ENCODE data around the gene VGLL1. TPM values are rescaled to one million over a fixed set of nuclear protein-coding genes. Genes with fewer than 3 reads are reported as not detected.

Gene VGLL1
- polyA plus RNA-seq, 1 donor from 2014 or later: not detected

GRCh38 chrX:136523770-136524169 is 8.2 kb upstream of the VGLL1 start:
- no peaks in the 10 kb centered on the region for H3F3A ChIP-seq (ENCODE audit: insufficient read depth, low read length, poor library complexity, severe bottlenecking)
- no peaks in the 10 kb centered on the region for H3K79me2 ChIP-seq (replicated peaks; ENCODE audit: insufficient read depth, low read length)
- no peak overlapping the region for H3K9ac ChIP-seq (ENCODE audit: low read length)
- no peaks in the 10 kb centered on the region for H3K9me2 ChIP-seq (ENCODE audit: insufficient read depth, low read length)
- H3K27ac ChIP-seq (ENCODE audit: low read length): no peak overlapping the region
- H3K27me3 ChIP-seq (ENCODE audit: insufficient read depth, low read depth, low read length): no peaks in the 10 kb centered on the region
- TF ChIP-seq EZH2 (IDR thresholded peaks at IDR 0.05; ENCODE audit: borderline replicate concordance, insufficient read depth, low read length, poor library complexity, severe bottlenecking) (no peak), MXI1 (conservative IDR thresholded peaks at IDR 0.05; ENCODE audit: poor library complexity, severe bottlenecking) (no peak), SMC3 (conservative IDR thresholded peaks at IDR 0.05; ENCODE audit: poor library complexity) (no peak), TAF1 (IDR thresholded peaks at IDR 0.05; ENCODE audit: low read depth) (no peak), RAD21 (conservative IDR thresholded peaks at IDR 0.05) (no peak), POLR2AphosphoS5 (IDR thresholded peaks at IDR 0.05) (no peak)
- TF ChIP-seq, protein P1, sequence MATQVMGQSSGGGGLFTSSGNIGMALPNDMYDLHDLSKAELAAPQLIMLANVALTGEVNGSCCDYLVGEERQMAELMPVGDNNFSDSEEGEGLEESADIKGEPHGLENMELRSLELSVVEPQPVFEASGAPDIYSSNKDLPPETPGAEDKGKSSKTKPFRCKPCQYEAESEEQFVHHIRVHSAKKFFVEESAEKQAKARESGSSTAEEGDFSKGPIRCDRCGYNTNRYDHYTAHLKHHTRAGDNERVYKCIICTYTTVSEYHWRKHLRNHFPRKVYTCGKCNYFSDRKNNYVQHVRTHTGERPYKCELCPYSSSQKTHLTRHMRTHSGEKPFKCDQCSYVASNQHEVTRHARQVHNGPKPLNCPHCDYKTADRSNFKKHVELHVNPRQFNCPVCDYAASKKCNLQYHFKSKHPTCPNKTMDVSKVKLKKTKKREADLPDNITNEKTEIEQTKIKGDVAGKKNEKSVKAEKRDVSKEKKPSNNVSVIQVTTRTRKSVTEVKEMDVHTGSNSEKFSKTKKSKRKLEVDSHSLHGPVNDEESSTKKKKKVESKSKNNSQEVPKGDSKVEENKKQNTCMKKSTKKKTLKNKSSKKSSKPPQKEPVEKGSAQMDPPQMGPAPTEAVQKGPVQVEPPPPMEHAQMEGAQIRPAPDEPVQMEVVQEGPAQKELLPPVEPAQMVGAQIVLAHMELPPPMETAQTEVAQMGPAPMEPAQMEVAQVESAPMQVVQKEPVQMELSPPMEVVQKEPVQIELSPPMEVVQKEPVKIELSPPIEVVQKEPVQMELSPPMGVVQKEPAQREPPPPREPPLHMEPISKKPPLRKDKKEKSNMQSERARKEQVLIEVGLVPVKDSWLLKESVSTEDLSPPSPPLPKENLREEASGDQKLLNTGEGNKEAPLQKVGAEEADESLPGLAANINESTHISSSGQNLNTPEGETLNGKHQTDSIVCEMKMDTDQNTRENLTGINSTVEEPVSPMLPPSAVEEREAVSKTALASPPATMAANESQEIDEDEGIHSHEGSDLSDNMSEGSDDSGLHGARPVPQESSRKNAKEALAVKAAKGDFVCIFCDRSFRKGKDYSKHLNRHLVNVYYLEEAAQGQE (IDR thresholded peaks at IDR 0.05; ENCODE audit: borderline replicate concordance): no peak
- TF ChIP-seq, protein P2, sequence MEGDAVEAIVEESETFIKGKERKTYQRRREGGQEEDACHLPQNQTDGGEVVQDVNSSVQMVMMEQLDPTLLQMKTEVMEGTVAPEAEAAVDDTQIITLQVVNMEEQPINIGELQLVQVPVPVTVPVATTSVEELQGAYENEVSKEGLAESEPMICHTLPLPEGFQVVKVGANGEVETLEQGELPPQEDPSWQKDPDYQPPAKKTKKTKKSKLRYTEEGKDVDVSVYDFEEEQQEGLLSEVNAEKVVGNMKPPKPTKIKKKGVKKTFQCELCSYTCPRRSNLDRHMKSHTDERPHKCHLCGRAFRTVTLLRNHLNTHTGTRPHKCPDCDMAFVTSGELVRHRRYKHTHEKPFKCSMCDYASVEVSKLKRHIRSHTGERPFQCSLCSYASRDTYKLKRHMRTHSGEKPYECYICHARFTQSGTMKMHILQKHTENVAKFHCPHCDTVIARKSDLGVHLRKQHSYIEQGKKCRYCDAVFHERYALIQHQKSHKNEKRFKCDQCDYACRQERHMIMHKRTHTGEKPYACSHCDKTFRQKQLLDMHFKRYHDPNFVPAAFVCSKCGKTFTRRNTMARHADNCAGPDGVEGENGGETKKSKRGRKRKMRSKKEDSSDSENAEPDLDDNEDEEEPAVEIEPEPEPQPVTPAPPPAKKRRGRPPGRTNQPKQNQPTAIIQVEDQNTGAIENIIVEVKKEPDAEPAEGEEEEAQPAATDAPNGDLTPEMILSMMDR (IDR thresholded peaks at IDR 0.05; ENCODE audit: poor library complexity, severe bottlenecking): no peak
- H2AFZ ChIP-seq (ENCODE audit: low read depth, low read length): no peak overlapping the region
- no peak overlapping the region for H3K4me2 ChIP-seq (ENCODE audit: low read length)
- no peaks in the 10 kb centered on the region for H3K9me3 ChIP-seq (ENCODE audit: low read length)
- no peak overlapping the region for H3K4me3 ChIP-seq (ENCODE audit: low read length)
- no peaks in the 10 kb centered on the region for H4K20me1 ChIP-seq (ENCODE audit: insufficient read depth)
- no peaks in the 10 kb centered on the region for H3K36me3 ChIP-seq (ENCODE audit: insufficient read depth, low read length)

DNA sequence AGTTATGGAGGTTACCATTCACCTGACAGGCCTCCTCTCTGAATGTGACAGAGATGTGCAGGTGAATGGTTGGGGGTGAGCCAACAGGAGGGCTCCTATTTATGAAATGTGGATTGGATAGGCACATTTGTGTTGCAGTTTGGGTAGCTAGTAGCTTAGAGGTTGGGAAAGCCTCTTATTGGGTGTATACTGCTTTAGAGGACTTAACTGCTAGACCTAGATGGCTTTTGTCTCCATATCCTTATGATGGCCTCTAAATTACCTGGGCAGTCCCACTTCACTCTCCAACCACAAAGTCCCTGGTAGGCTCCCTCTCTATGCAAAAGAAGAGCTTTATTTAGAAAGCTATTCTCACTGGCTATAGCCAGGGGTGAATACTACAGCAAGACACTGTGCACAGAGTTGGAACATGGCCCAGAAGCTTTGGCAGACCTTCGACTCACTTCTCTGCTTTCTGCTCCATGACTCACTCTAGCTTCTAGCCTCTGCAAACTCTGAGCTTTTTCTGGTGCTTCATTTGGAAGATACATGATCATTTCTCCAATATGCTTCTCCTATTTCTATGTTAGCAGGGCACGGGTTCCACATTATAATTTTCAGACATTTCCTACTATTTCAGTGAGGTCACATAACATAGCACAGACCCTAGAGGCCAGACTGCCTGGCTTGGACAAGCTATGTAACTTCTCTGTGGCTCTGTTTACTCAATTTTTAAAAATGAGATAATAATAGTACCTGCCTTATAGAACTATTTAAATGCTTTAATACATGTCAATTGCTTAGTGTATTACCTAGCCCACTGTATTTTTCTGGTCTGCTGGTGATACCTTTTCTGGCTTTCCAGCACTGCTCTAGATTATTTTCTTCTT is 6.0 kb upstream of the VGLL1 start:
- Histone ChIP-seq H4K20me1 (ENCODE audit: insufficient read depth) (no peaks in the 10 kb centered on the region), H3K79me2 (replicated peaks; ENCODE audit: insufficient read depth, low read length) (no peaks in the 10 kb centered on the region), H3K27me3 (ENCODE audit: insufficient read depth, low read depth, low read length) (no peaks in the 10 kb centered on the region), H3F3A (ENCODE audit: insufficient read depth, low read length, poor library complexity, severe bottlenecking) (no peaks in the 10 kb centered on the region), H3K36me3 (ENCODE audit: insufficient read depth, low read length) (no peaks in the 10 kb centered on the region), H3K4me3 (ENCODE audit: low read length) (no peak overlapping the region), H3K9ac (ENCODE audit: low read length) (no peak overlapping the region), H3K4me2 (ENCODE audit: low read length) (no peak overlapping the region), H3K27ac (ENCODE audit: low read length) (no peak overlapping the region), H2AFZ (ENCODE audit: low read depth, low read length) (no peak overlapping the region), H3K9me2 (ENCODE audit: insufficient read depth, low read length) (no peaks in the 10 kb centered on the region), H3K9me3 (ENCODE audit: low read length) (no peaks in the 10 kb centered on the region)
- no peak for TF ChIP-seq SMC3 (conservative IDR thresholded peaks at IDR 0.05; ENCODE audit: poor library complexity)
- no peak for TF ChIP-seq POLR2AphosphoS5 (IDR thresholded peaks at IDR 0.05)
- no peak for TF ChIP-seq EZH2 (IDR thresholded peaks at IDR 0.05; ENCODE audit: borderline replicate concordance, insufficient read depth, low read length, poor library complexity, severe bottlenecking)
- TF ChIP-seq EP300 (conservative IDR thresholded peaks at IDR 0.05; ENCODE audit: poor library complexity, severe bottlenecking): no peak
- TF ChIP-seq RAD21 (conservative IDR thresholded peaks at IDR 0.05): no peak
- TF ChIP-seq TAF1 (IDR thresholded peaks at IDR 0.05; ENCODE audit: low read depth): no peak
- TF ChIP-seq, protein P2 (IDR thresholded peaks at IDR 0.05; ENCODE audit: poor library complexity, severe bottlenecking): no peak
- TF ChIP-seq MXI1 (conservative IDR thresholded peaks at IDR 0.05; ENCODE audit: poor library complexity, severe bottlenecking): no peak
- TF ChIP-seq, protein P1 (IDR thresholded peaks at IDR 0.05; ENCODE audit: borderline replicate concordance): no peak

All from neural cell (in vitro differentiated cells).